GM23338 (cell line): ENCODE measurements around the gene MMAB. TPM values are rescaled to one million over a fixed set of nuclear protein-coding genes. Genes with fewer than 3 reads are reported as not detected.

ENCODE experiments used
- ATAC-seq: fragments of 200-7000 bp; cut with Tn5 transposase; 3 replicates; pipeline ENCODE4 v1.9.1; 2020
- DNase-seq: peaks from one replicate; pipeline ENCODE4 v3.0.0-alpha.2; 2015; ENCODE audit warnings: low spot score
- H2AFZ ChIP-seq: fragments of 200-600 bp; sonication (generic); 2 replicates; pipeline ENCODE4 v1.8.0; 2016; ENCODE audit warnings: antibody characterized with exemption, mild to moderate bottlenecking, moderate library complexity
- H3F3A ChIP-seq: fragments of 200-600 bp; sonication (generic); replicated peaks from 2 replicates; pipeline ENCODE4 v1.8.0; 2017; ENCODE audit warnings: antibody characterized with exemption, mixed run types, low read depth
- H3K27ac ChIP-seq: fragments of 200-600 bp; sonication (generic); 2 replicates; pipeline ENCODE4 v1.6.1; 2016; ENCODE audit warnings: low read depth
- H3K27me3 ChIP-seq: fragments of 200-600 bp; sonication (generic); 2 replicates; pipeline ENCODE4 v1.8.0; 2016; ENCODE audit warnings: mild to moderate bottlenecking, mixed run types, moderate library complexity; ENCODE audit not compliant: insufficient read depth
- H3K36me3 ChIP-seq: fragments of 200-600 bp; sonication (generic); 2 replicates; pipeline ENCODE4 v1.8.0; 2016; ENCODE audit warnings: mild to moderate bottlenecking; ENCODE audit not compliant: insufficient read depth
- H3K4me1 ChIP-seq: fragments of 200-600 bp; sonication (generic); 2 replicates; pipeline ENCODE4 v1.8.0; 2016; ENCODE audit warnings: mild to moderate bottlenecking, moderate library complexity; ENCODE audit not compliant: insufficient read depth
- H3K4me2 ChIP-seq: fragments of 200-600 bp; sonication (generic); 2 replicates; pipeline ENCODE4 v1.7.1; 2017; ENCODE audit warnings: mixed run types
- H3K4me3 ChIP-seq: fragments of 200-600 bp; sonication (generic); 2 replicates; pipeline ENCODE4 v1.6.1; 2016; ENCODE audit warnings: mixed run types
- H3K79me2 ChIP-seq: fragments of 200-600 bp; sonication (generic); replicated peaks from 2 replicates; pipeline ENCODE4 v1.8.0; 2017; ENCODE audit warnings: mild to moderate bottlenecking; ENCODE audit not compliant: insufficient read depth
- H3K9me2 ChIP-seq: fragments of 200-600 bp; sonication (generic); 2 replicates; pipeline ENCODE4 v1.8.0; 2017; ENCODE audit not compliant: insufficient read depth
- H4K20me1 ChIP-seq: fragments of 200-600 bp; sonication (generic); replicated peaks from 2 replicates; pipeline ENCODE4 v1.8.0; 2017; ENCODE audit warnings: mild to moderate bottlenecking; ENCODE audit not compliant: insufficient read depth
- H3K27ac Mint-ChIP-seq: 2 replicates; pipeline ENCODE4 v1.8.0; 2020; ENCODE audit warnings: inconsistent platforms, mild to moderate bottlenecking, moderate library complexity, mixed read lengths
- H3K27me3 Mint-ChIP-seq: 3 replicates; pipeline ENCODE4 v1.8.0; 2022; ENCODE audit warnings: low read depth, mild to moderate bottlenecking, moderate library complexity, mixed read lengths, inconsistent platforms; ENCODE audit not compliant: insufficient read depth, poor library complexity
- H3K36me3 Mint-ChIP-seq: 3 replicates; pipeline ENCODE4 v1.8.0; 2021; ENCODE audit warnings: low read depth, mild to moderate bottlenecking, inconsistent platforms, moderate library complexity, mixed read lengths
- H3K4me1 Mint-ChIP-seq: 3 replicates; pipeline ENCODE4 v1.8.0; 2020; ENCODE audit warnings: mild to moderate bottlenecking, inconsistent platforms, mixed read lengths
- H3K4me3 Mint-ChIP-seq: 3 replicates; pipeline ENCODE4 v1.8.0; 2021; ENCODE audit warnings: moderate library complexity, mild to moderate bottlenecking, inconsistent platforms, mixed read lengths
- H3K9me3 Mint-ChIP-seq: 3 replicates; pipeline ENCODE4 v1.8.0; 2020; ENCODE audit warnings: moderate library complexity, mild to moderate bottlenecking, inconsistent platforms, mixed read lengths
- CREB1 ChIP-seq: fragments of 250-450 bp; sonication (Bioruptor Pico); IDR thresholded peaks from 2 replicates; pipeline ENCODE4 v1.5.0; 2020; ENCODE audit warnings: low read depth, mild to moderate bottlenecking, moderate library complexity
- CTCF ChIP-seq, 2 experiments: fragments of 200-600 bp in 1 of 2; sonication (generic) in 1 of 2; conservative IDR thresholded peaks; 2 replicates each; pipeline versions ENCODE4 v1.5.1 to v1.6.1; 2016 to 2017; ENCODE audit warnings: antibody characterized with exemption in 2 of 2, low read depth in 2 of 2, mild to moderate bottlenecking in 2 of 2, moderate library complexity in 1 of 2
- EZH2 ChIP-seq: fragments of 200-600 bp; sonication (generic); IDR thresholded peaks from one replicate; pipeline ENCODE4 v1.8.0; 2017; ENCODE audit warnings: antibody characterized with exemption, mild to moderate bottlenecking, low read depth; ENCODE audit not compliant: unreplicated experiment
- EZH2phosphoT487 ChIP-seq: fragments of 200-600 bp; sonication (generic); IDR thresholded peaks from one replicate; pipeline ENCODE4 v1.8.1; 2018; ENCODE audit warnings: antibody characterized with exemption; ENCODE audit not compliant: unreplicated experiment
- JUNB ChIP-seq: IDR thresholded peaks from one replicate; pipeline ENCODE4 v1.6.1; 2016; ENCODE audit warnings: antibody characterized with exemption; ENCODE audit not compliant: unreplicated experiment
- NANOG ChIP-seq: IDR thresholded peaks from 2 replicates; pipeline ENCODE4 v1.6.1; 2016; ENCODE audit warnings: antibody characterized with exemption, borderline replicate concordance
- POLR2AphosphoS5 ChIP-seq: IDR thresholded peaks from 2 replicates; pipeline ENCODE4 v1.6.1; 2016; ENCODE audit warnings: antibody characterized with exemption, low read depth
- STAT1 ChIP-seq: IDR thresholded peaks from one replicate; pipeline ENCODE4 v1.6.1; 2016; ENCODE audit warnings: antibody characterized with exemption; ENCODE audit not compliant: unreplicated experiment
- ZNF114 ChIP-seq: fragments of 250-450 bp; sonication (Bioruptor Pico); IDR thresholded peaks from 2 replicates; pipeline ENCODE4 v1.5.0; 2020; ENCODE audit warnings: mild to moderate bottlenecking, moderate library complexity
- ZNF331 ChIP-seq: fragments of 250-450 bp; sonication (Bioruptor Pico); IDR thresholded peaks from 2 replicates; pipeline ENCODE4 v1.5.0; 2020; ENCODE audit warnings: low read depth, mild to moderate bottlenecking, moderate library complexity
- ZNF462 ChIP-seq: fragments of 250-450 bp; sonication (Bioruptor Pico); IDR thresholded peaks from 2 replicates; pipeline ENCODE4 v1.5.0; 2020; ENCODE audit warnings: mild to moderate bottlenecking, moderate library complexity
- polyA plus RNA-seq: library from polyadenylated mRNA; unstranded; fragments of >200 nt; fragmentation: Nextera tagmentation; extraction: Ambion mirVana; gene quantifications from 2 replicates; pipeline ENCODE4 v1.2.1, GENCODE V29; 2016
- total RNA-seq: library from RNA; depleted of rRNA; stranded (reverse); fragments of >200 nt; shearing (Covaris generic); gene quantifications from 2 replicates; pipeline ENCODE4 v1.2.3, GENCODE V29; 2014
- TF ChIP-seq, protein P1 (sequence below): IDR thresholded peaks from one replicate; pipeline ENCODE4 v1.6.1; 2018; ENCODE audit warnings: antibody characterized with exemption; ENCODE audit not compliant: unreplicated experiment
- TF ChIP-seq, protein P2 (sequence below): IDR thresholded peaks from 2 replicates; pipeline ENCODE4 v1.6.1; 2016; ENCODE audit warnings: antibody characterized with exemption

Gene MMAB
- total and polyA plus RNA-seq, 2 experiments from 2014 or later, result 24.7 to 38.5 TPM

DNA sequence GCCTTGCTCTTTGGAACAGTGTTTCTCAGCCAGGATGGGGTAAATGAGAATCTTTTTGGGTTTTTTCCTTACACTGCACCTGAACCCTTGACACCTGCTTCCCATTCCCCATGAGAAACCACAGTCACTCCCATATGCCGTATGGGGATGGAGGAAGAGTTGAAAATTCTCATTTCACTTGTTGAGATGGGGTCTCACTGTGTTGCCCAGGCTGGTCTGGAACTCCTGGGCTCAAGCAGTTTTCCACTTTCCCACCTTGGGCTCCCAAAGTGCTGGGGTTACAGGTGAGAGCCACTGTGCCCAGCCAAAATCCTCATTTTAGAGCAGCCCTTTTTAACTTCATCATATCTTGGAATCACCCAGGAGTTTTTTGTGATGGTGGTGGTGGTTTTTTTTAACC, 4.0 kb upstream of the MMAB start:
- Mint-ChIP-seq H3K9me3 (no peaks in the 10 kb centered on the region), H3K4me3 (no peak overlapping the region), H3K27ac (no peak overlapping the region), H3K27me3 (peaks cover 16% of the 10 kb centered on the region), H3K4me1 (peaks cover 16% of the 10 kb centered on the region), H3K36me3 (peaks cover 49% of the 10 kb centered on the region)
- TF ChIP-seq CREB1 (CRISPR knock-in tag) (no peak), EZH2 (no peak), ZNF331 (no peak), ZNF462 (CRISPR knock-in tag) (no peak), POLR2AphosphoS5 (no peak), CTCF (conservative IDR thresholded peaks at IDR 0.05; ENCODE audit: low read depth in 2 of 2) (no peak), JUNB (no peak), NANOG (no peak), ZNF114 (no peak), EZH2phosphoT487 (no peak), STAT1 (no peak)
- TF ChIP-seq, protein P1, sequence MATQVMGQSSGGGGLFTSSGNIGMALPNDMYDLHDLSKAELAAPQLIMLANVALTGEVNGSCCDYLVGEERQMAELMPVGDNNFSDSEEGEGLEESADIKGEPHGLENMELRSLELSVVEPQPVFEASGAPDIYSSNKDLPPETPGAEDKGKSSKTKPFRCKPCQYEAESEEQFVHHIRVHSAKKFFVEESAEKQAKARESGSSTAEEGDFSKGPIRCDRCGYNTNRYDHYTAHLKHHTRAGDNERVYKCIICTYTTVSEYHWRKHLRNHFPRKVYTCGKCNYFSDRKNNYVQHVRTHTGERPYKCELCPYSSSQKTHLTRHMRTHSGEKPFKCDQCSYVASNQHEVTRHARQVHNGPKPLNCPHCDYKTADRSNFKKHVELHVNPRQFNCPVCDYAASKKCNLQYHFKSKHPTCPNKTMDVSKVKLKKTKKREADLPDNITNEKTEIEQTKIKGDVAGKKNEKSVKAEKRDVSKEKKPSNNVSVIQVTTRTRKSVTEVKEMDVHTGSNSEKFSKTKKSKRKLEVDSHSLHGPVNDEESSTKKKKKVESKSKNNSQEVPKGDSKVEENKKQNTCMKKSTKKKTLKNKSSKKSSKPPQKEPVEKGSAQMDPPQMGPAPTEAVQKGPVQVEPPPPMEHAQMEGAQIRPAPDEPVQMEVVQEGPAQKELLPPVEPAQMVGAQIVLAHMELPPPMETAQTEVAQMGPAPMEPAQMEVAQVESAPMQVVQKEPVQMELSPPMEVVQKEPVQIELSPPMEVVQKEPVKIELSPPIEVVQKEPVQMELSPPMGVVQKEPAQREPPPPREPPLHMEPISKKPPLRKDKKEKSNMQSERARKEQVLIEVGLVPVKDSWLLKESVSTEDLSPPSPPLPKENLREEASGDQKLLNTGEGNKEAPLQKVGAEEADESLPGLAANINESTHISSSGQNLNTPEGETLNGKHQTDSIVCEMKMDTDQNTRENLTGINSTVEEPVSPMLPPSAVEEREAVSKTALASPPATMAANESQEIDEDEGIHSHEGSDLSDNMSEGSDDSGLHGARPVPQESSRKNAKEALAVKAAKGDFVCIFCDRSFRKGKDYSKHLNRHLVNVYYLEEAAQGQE, result no peak
- TF ChIP-seq, protein P2, sequence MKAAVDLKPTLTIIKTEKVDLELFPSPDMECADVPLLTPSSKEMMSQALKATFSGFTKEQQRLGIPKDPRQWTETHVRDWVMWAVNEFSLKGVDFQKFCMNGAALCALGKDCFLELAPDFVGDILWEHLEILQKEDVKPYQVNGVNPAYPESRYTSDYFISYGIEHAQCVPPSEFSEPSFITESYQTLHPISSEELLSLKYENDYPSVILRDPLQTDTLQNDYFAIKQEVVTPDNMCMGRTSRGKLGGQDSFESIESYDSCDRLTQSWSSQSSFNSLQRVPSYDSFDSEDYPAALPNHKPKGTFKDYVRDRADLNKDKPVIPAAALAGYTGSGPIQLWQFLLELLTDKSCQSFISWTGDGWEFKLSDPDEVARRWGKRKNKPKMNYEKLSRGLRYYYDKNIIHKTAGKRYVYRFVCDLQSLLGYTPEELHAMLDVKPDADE, result no peak
- H3K36me3 ChIP-seq, result peaks cover 21% of the 10 kb centered on the region
- ATAC-seq (no peak), DNase-seq (no peak)
- H3K4me1 ChIP-seq, result peaks cover 14% of the 10 kb centered on the region; the same call in 1 of the 2 replicates
- no peaks in the 10 kb centered on the region for H3F3A ChIP-seq
- H4K20me1 ChIP-seq, result no peaks in the 10 kb centered on the region
- H3K27me3 ChIP-seq, result no peaks in the 10 kb centered on the region
- no peak overlapping the region for H3K4me3 ChIP-seq
- H3K27ac ChIP-seq, result no peak overlapping the region
- H3K9me2 ChIP-seq, result peaks cover 5% of the 10 kb centered on the region; the same call in 1 of the 2 replicates
- no peak overlapping the region for H3K4me2 ChIP-seq
- H2AFZ ChIP-seq, result no peak overlapping the region
- H3K79me2 ChIP-seq, result peaks cover 25% of the 10 kb centered on the region
